Adrenal gland (tissue), 12 donors: ENCODE data around the gene TRIM40. TPM values are rescaled to one million over a fixed set of nuclear protein-coding genes. Genes with fewer than 3 reads are reported as not detected.

Experiments
- DNase-seq, 7 donors: peaks; one replicate each; pipeline ENCODE4 v3.0.0-alpha.2; 2019 to 2020
- H3K27ac ChIP-seq, 5 donors: fragments of 200-600 bp; sonication (generic) in 4 of 5; 1 replicate in 3 of 5; 2 replicates in 2 of 5; pipeline versions ENCODE4 v1.5.1 to v1.8.0; 2016 to 2020; ENCODE audit warnings: mild to moderate bottlenecking in 1 of 5
- H3K27me3 ChIP-seq: fragments of 200-600 bp; 2 replicates; pipeline ENCODE4 v1.8.0; 2021
- H3K36me3 ChIP-seq, 2 donors: fragments of 200-600 bp; replicated peaks in 1 of 2; 1 replicate in 1 of 2; 2 replicates in 1 of 2; pipeline versions ENCODE4 v1.5.1 to v1.8.0; 2018 to 2022
- H3K4me1 ChIP-seq, 2 donors: fragments of 200-600 bp; replicated peaks in 1 of 2; 1 replicate in 1 of 2; 2 replicates in 1 of 2; pipeline versions ENCODE4 v1.5.1 to v1.8.0; 2018 to 2021
- H3K4me3 ChIP-seq, 4 donors: fragments of 200-600 bp; sonication (generic) in 3 of 4; one replicate each; pipeline ENCODE4 v1.5.1; 2016 to 2018
- H3K9me3 ChIP-seq, 3 donors: fragments of 200-600 bp; sonication (generic) in 1 of 3; replicated peaks in 1 of 3; 1 replicate in 2 of 3; 2 replicates in 1 of 3; pipeline versions ENCODE4 v1.5.1 to v1.8.0; 2016 to 2021
- CTCF ChIP-seq, 6 experiments: fragments of 450-650 bp in 4 of 6; fragments of 200-600 bp in 2 of 6; sonication (generic) in 1 of 6; IDR thresholded peaks; 1 replicate in 5 of 6; 2 replicates in 1 of 6; pipeline versions ENCODE4 v1.5.1 to v1.8.0; 2016 to 2021; ENCODE audit warnings: antibody characterized with exemption in 6 of 6, mild to moderate bottlenecking in 2 of 6, moderate library complexity in 1 of 6
- POLR2A ChIP-seq, 2 donors: fragments of 450-650 bp; IDR thresholded peaks; one replicate each; pipeline ENCODE4 v1.6.1; 2017; ENCODE audit warnings: antibody characterized with exemption in 2 of 2, mild to moderate bottlenecking in 2 of 2, moderate library complexity in 1 of 2
- WGBS, 4 donors: extraction: QIAGEN DNeasy Blood & Tissue Kit in 2 of 4; methylation state at CpG; one replicate each; pipeline versions ENCODE4 v1.1.5 to v1.1.7; 2013 to 2017; 5-methylcytosine and 5-hydroxymethylcytosine counted together
- intact Hi-C, 2 donors: fragments of 100-400 bp; cut with DNase I; formaldehyde crosslinking; loops; one replicate each; pipeline versions ENCODE4 v1.14.1 to v1.15.0; 2022 to 2023
- polyA plus RNA-seq, 3 donors: library from polyadenylated mRNA; stranded (reverse); fragments of 200-250 nt in 2 of 3; fragments of 350-450 nt in 1 of 3; fragmentation: Illumina TruSeq in 1 of 3; extraction: RNeasy Lipid Tissue Mini Kit (QIAGEN cat#74804) in 1 of 3; gene quantifications; one replicate each; pipeline ENCODE4 v1.2.3, GENCODE V29; 2013 to 2014
- total RNA-seq, 9 donors: library from RNA; depleted of rRNA in 4 of 9; stranded (reverse); fragments of >200 nt in 4 of 9; fragments of 120-200 nt in 1 of 9; fragmentation: NEBNext Ultra II Directional in 1 of 9; extraction: Animal tissue kit (Norgen Biotek cat#: 25700) in 1 of 9; gene quantifications; one replicate each; pipeline versions ENCODE4 v1.1.0 to v1.2.4, GENCODE V29; 2013 to 2023
- donor health status: healthy with polysubstance abuse.
- donor health status: Bipolar disorder and iron deficiency.
- donor health status: DM: yes; HTN: yes; CAD: no.
- donor health status: DM: no; HTN: no; CAD: no.
- donor health status: DM: no; HTN: no; CAD: no.
- donor health status: DM: yes; HTN: yes; CAD: no.

TRIM40 gene
- total and polyA plus RNA-seq, 12 donors = 0.11 to 0.16 TPM; not detected in 10

GRCh38 chr6:30178837-30179236, 42.9 kb downstream of the TRIM40 start:
- no peak for TF ChIP-seq POLR2A (IDR thresholded peaks at IDR 0.05)
- no peak for TF ChIP-seq CTCF (IDR thresholded peaks at IDR 0.05)
- intact Hi-C loops = no loop called here
- Histone ChIP-seq H3K4me3 (no peak overlapping the region), H3K27me3 (peaks cover 12% of the 10 kb centered on the region), H3K4me1 (no peaks in the 10 kb centered on the region), H3K9me3 (no peaks in the 10 kb centered on the region), H3K27ac (no peak overlapping the region), H3K36me3 (no peaks in the 10 kb centered on the region)
- WGBS, 4 donors = 0 to 100% (median 55%) methylated on average over 1 of the region's 1 CpG
- DNase-seq = no peak

GRCh38 chr6:30180145-30180544, 44.2 kb downstream of the TRIM40 start:
- no peak for TF ChIP-seq POLR2A (IDR thresholded peaks at IDR 0.05)
- TF ChIP-seq CTCF (IDR thresholded peaks at IDR 0.05) = no peak
- no peaks in the 10 kb centered on the region for H3K4me1 ChIP-seq
- DNase-seq = no peak
- peaks cover 12% of the 10 kb centered on the region for H3K27me3 ChIP-seq
- H3K27ac ChIP-seq = no peak overlapping the region
- 70 to 97% (median 93%) methylated on average over 1 of the region's 1 CpG for WGBS, 4 donors
- no peaks in the 10 kb centered on the region for H3K9me3 ChIP-seq
- intact Hi-C loops = no loop called here
- H3K36me3 ChIP-seq = peaks cover 0 to 2% of the 10 kb centered on the region in 2 donors
- no peak overlapping the region for H3K4me3 ChIP-seq

GRCh38 chr6:30184417-30185031, 48.6 kb downstream of the TRIM40 start:
- intact Hi-C loops = no loop called here
- H3K27ac ChIP-seq = no peak overlapping the region
- H3K27me3 ChIP-seq = no peaks in the 10 kb centered on the region
- TF ChIP-seq POLR2A (IDR thresholded peaks at IDR 0.05) (no peak), CTCF (IDR thresholded peaks at IDR 0.05) (no peak)
- WGBS, 4 donors = 78 to 99% (median 97%) methylated on average over 5 of the region's 5 CpGs
- H3K4me3 ChIP-seq = no peak overlapping the region
- no peak for DNase-seq
- H3K4me1 ChIP-seq = no peaks in the 10 kb centered on the region
- peaks cover 0 to 28% of the 10 kb centered on the region in 2 donors for H3K36me3 ChIP-seq
- no peaks in the 10 kb centered on the region for H3K9me3 ChIP-seq

- 91 to 95% (median 94%) methylated on average over 16 to 20 of the region's 20 CpGs for WGBS, 4 donors
- intact Hi-C loops = no loop called here
- H3K27ac ChIP-seq = no peak overlapping the region
Measured at GRCh38 chr6:30185846-30186484, 50.0 kb downstream of the TRIM40 start.

More at GRCh38 chr6:30185846-30186484, 50.0 kb downstream of the TRIM40 start:
- Histone ChIP-seq H3K27me3 (no peaks in the 10 kb centered on the region), H3K4me1 (no peaks in the 10 kb centered on the region), H3K9me3 (no peaks in the 10 kb centered on the region), H3K36me3 (peaks cover 0 to 38% of the 10 kb centered on the region in 2 donors), H3K4me3 (no peak overlapping the region)
- TF ChIP-seq POLR2A (IDR thresholded peaks at IDR 0.05) (no peak), CTCF (IDR thresholded peaks at IDR 0.05) (no peak)
- no peak for DNase-seq
